Measurements from ENCODE around the gene FTH1.
"Not testable (repeated sequence)": the region's sequence is repeated elsewhere in the genome, so short reads cannot be mapped to it uniquely, and the experiment has no call there.

Gene FTH1

GRCh38 chr11:61978703-61979661 is 11.5 kb upstream of the FTH1 start:
- DNase-seq: no peak

GRCh38 chr11:61976813-61977475 is 9.5 kb upstream of the FTH1 start:
- DNase-seq: no peak

GRCh38 chr11:61976420-61976800 is 9.0 kb upstream of the FTH1 start:
- DNase-seq: no peak

GRCh38 chr11:61975638-61976419 is 8.4 kb upstream of the FTH1 start:
- DNase-seq: no peak

GRCh38 chr11:61974766-61975631 is 7.6 kb upstream of the FTH1 start:
- peak; percentile 44 to 55 for DNase-seq

- no peak for DNase-seq
Observed at GRCh38 chr11:61973476-61974162, 6.2 kb upstream of the FTH1 start.

GRCh38 chr11:61972672-61973475 is 5.4 kb upstream of the FTH1 start:
- no peak for DNase-seq

- no peak for DNase-seq
Observed at GRCh38 chr11:61972112-61972671, 4.8 kb upstream of the FTH1 start.

- peak; percentile 91 to 93 for DNase-seq
Observed at GRCh38 chr11:61971248-61972111, 4.0 kb upstream of the FTH1 start.

GRCh38 chr11:61969838-61970662 is 2.6 kb upstream of the FTH1 start:
- no peak for DNase-seq

GRCh38 chr11:61969391-61969758 is 1.9 kb upstream of the FTH1 start:
- DNase-seq: no peak

GRCh38 chr11:61968758-61969390 is 1.4 kb upstream of the FTH1 start:
- DNase-seq: no peak

- DNase-seq: peak; percentile 62 to 69
Observed at GRCh38 chr11:61967924-61968757, 707 bp upstream of the FTH1 start.

GRCh38 chr11:61966734-61967115 is 709 bp downstream of the FTH1 start:
- no peak for DNase-seq

GRCh38 chr11:61964666-61965271 is 2.7 kb downstream of the FTH1 start:
- not testable (repeated sequence) for DNase-seq

- no peak for DNase-seq
Observed at GRCh38 chr11:61964058-61964665, 3.3 kb downstream of the FTH1 start.

Measured in SHP77 (cell line).